ENCODE data around the gene CD19.
"Not testable (repeated sequence)": the region's sequence is repeated elsewhere in the genome, so short reads cannot be mapped to it uniquely, and the experiment has no call there.

CD19 gene

DNA sequence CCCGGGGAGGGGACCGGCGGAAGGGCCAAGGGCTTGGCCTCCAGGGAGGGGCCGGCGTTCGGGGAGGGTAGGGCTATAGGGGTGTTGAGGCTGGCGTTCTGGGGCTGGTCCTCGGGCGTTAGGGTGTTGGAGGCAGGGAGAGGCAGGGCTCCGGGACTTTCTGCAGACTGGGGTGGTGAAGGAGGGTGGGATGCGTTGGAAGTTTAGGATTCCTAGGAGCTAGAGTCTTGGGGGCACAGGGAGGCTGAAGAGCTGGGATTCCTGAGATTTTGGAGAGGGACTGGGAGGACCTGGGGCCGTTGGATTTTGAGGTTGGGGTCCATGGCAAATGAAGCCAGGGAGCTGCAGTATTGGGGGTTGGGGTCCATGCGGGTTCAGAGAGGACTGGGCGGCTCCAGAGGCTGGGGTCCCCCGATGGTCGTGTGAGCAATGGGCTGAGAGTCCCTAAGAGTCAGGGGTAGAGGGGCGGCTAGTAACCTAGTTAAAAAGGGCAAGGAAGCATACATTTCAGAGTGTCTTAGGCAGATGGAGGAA lies 19.7 kb downstream of the CD19 start:
- TF ChIP-seq, protein P1, sequence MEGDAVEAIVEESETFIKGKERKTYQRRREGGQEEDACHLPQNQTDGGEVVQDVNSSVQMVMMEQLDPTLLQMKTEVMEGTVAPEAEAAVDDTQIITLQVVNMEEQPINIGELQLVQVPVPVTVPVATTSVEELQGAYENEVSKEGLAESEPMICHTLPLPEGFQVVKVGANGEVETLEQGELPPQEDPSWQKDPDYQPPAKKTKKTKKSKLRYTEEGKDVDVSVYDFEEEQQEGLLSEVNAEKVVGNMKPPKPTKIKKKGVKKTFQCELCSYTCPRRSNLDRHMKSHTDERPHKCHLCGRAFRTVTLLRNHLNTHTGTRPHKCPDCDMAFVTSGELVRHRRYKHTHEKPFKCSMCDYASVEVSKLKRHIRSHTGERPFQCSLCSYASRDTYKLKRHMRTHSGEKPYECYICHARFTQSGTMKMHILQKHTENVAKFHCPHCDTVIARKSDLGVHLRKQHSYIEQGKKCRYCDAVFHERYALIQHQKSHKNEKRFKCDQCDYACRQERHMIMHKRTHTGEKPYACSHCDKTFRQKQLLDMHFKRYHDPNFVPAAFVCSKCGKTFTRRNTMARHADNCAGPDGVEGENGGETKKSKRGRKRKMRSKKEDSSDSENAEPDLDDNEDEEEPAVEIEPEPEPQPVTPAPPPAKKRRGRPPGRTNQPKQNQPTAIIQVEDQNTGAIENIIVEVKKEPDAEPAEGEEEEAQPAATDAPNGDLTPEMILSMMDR (IDR thresholded peaks at IDR 0.05) = no peak

DNA sequence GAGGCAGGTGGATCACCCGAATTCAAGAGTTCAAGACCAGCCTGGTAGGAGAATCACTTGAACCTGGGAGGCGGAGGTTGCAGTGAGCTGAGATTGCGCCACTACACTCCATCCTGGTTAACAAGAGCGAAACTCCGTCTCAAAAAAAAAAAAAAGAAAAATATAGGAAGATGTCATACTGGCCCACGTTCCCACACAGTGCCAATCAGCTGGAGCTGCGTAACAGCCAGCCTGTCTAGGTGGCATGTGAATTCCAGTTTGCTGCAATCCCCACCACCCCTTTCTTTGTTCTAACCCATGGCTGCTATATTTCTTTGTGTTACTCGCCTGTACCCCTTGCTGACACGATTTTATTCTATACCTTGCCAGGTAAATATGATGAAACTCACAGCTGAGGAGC lies 26.4 kb downstream of the CD19 start:
- Histone ChIP-seq H3K27ac (no peak overlapping the region), H3K4me3 (no peak overlapping the region)
- TF ChIP-seq, protein P1 (IDR thresholded peaks at IDR 0.05) = no peak
- DNase-seq (ENCODE audit: low spot score) = no peak

More for the DNA sequence above, 19.7 kb downstream of the CD19 start:
- H3K4me3 ChIP-seq = peak overlapping the region; percentile 96
- peak overlapping the region; percentile 77 to 92 for H3K27ac ChIP-seq
- DNase-seq (ENCODE audit: low spot score) = no peak

DNA sequence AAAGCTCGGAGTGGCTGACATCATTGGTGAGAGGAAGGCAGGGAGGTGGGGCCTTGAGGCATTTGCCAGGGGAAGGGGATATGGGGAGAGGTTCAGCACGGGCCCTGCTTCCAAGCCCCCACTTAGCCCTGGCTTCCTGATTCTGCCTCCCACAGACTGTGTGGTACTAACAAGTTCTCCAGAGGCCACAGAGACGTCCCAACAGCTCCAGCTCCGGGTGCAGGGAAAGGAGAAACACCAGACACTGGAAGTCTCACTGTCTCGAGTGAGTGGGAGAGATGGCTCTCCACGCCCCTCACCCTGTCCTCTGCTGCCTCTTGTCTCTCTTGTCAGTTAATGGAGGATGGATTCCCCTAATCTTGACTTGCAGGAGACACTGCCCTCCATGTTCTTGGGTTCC lies 27.1 kb downstream of the CD19 start:
- DNase-seq (ENCODE audit: low spot score) = no peak
- Histone ChIP-seq H3K27ac (no peak overlapping the region), H3K4me3 (no peak overlapping the region)
- TF ChIP-seq, protein P1 (IDR thresholded peaks at IDR 0.05) = no peak

DNA sequence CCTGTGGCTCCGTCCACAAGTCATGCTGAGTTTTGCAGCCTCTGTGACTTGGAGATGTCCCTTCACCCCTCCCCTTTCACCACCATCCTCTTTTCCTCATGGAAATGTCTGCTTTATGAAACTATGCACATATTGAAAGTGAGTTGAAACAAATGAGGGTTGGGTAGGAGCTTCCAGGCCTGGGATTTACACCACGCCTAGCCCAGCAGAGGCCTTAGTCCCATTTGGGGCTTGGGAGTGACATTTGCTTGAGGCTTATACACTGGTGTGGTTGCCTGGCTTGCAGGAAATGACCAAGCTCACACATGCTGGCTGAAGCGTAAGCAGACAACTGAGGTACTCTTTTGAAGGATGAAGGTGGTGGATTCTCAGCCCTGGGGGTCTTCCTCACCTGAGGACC lies 32.3 kb downstream of the CD19 start:
- no peak overlapping the region for H3K4me3 ChIP-seq
- no peak overlapping the region for H3K27ac ChIP-seq
- TF ChIP-seq, protein P1 (IDR thresholded peaks at IDR 0.05) = no peak
- no peak for DNase-seq (ENCODE audit: low spot score)

DNA sequence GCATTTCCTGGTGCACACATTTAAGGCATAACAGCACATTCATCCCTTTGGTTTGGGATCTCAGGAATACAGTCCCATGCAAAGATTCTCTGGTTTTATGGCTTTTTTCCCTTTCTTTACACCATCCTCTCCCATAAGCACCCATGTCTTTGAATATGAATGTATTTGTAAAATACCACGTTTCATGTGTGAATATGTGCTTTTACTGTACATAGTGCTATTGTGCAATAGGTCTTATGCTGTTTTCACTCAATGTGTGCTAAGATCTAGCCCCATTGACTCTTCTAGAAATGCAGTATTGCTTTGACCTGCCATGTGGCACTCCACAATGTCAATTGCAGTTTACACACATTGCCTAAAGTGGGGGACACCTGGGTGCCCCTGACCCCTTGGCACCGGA lies 32.7 kb downstream of the CD19 start:
- TF ChIP-seq, protein P1 (IDR thresholded peaks at IDR 0.05) = no peak
- DNase-seq (ENCODE audit: low spot score) = no peak
- Histone ChIP-seq H3K27ac (no peak overlapping the region), H3K4me3 (no peak overlapping the region)

DNA sequence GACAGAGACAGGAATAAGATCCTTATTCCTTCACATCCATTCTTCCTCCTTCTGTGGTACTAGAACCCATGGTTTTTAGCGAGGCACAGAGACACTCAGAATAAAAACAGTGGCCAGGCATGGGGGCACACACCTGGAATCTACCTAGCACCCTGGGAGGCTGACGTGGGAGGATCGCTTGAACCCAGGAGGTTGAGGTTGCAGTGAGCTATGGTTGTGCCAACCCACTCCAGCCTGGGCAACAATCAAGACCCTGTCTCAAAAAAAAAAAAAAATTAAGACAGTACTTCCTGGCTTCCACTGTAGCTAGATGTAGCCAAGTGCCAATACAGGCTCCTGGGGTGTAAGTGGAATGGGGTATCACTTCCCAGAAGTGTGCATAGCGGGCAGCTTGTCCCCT lies 35.4 kb downstream of the CD19 start:
- H3K4me3 ChIP-seq = no peak overlapping the region
- no peak overlapping the region for H3K27ac ChIP-seq
- TF ChIP-seq, protein P1 (IDR thresholded peaks at IDR 0.05) = no peak
- no peak for DNase-seq (ENCODE audit: low spot score)

DNA sequence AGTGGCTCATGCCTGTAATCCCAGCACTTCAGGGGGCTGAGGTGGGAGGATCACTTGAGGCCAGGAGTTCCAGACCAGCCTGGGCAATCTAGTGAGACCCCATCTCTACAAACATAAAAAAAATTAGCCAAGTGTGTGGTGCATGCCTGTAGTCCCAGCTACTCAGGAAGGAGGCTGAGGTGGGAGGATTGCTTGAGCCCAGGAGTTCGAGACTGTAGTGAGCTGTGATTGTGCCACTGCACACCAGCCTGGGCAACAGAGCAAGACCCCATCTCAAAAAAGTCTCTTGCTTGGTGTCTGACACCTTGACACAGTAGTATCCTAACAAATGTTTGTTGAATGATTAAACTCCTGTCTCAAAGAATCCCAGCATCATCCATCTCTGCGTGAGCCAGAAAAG lies 37.9 kb downstream of the CD19 start:
- not testable (repeated sequence) for H3K27ac ChIP-seq; H3K4me3 ChIP-seq; DNase-seq (ENCODE audit: low spot score)

DNA sequence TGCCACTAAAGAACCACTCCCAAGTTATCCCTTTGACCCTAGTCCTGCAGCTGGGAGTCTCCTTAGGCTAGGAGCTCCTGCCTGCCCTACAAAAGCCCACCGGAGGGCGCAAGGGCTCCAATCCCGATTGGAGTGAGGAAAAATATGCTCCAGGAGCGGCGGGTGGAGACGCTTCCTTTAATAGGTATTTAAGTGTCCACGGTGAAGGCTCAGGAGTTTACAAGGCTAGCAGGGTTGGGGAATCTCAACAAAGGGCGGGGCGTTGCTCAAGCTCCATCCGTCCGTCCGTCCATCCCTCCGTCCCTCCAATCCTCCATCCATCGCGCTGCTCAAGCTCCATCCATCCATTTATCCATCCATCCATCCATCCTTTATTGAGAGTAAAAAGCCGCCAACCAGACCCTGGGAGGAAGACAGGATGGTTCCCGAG lies 42.3 kb downstream of the CD19 start:
- DNase-seq (ENCODE audit: low spot score) = no peak
- peak overlapping the region; percentile 79 to 81 for H3K27ac ChIP-seq
- H3K4me3 ChIP-seq = peak overlapping the region; percentile 84
- TF ChIP-seq, protein P1 (IDR thresholded peaks at IDR 0.05) = peak; percentile 11

Measured in coronary artery (tissue), 2 donors.